ENCODE measurements around the gene VSIG2.
A peak's percentile ranks its signal among the peaks of the same experiment; 100 is the strongest.

VSIG2 gene

GRCh38 chr11:124742555-124742954 lies 9.5 kb downstream of the VSIG2 start:
- Histone ChIP-seq H4K20me1 (ENCODE audit: insufficient read depth) (no peaks in the 10 kb centered on the region), H3K9ac (no peak overlapping the region), H3K79me2 (ENCODE audit: insufficient read depth, low read depth) (no peaks in the 10 kb centered on the region), H3K27me3 (ENCODE audit: insufficient read depth, low read depth) (no peaks in the 10 kb centered on the region), H3K4me2 (no peak overlapping the region), H2AFZ (ENCODE audit: low read depth) (no peak overlapping the region), H3K36me3 (ENCODE audit: insufficient read depth) (no peaks in the 10 kb centered on the region), H3K27ac (no peak overlapping the region), H3K4me1 (ENCODE audit: low read depth, poor library complexity, severe bottlenecking) (no peaks in the 10 kb centered on the region), H3K4me3 (IDR thresholded peaks at IDR 0.05; ENCODE audit: insufficient read depth, low read depth, low read length) (no peak overlapping the region)
- no peak for TF ChIP-seq CTCF (conservative IDR thresholded peaks at IDR 0.05; ENCODE audit: low read depth, low read length)

GRCh38 chr11:124740277-124740882 lies 11.7 kb downstream of the VSIG2 start:
- no peaks in the 10 kb centered on the region for H3K4me1 ChIP-seq (ENCODE audit: low read depth, poor library complexity, severe bottlenecking)
- H3K4me2 ChIP-seq: peak overlapping the region; percentile 57; the same call in 1 of the 2 replicates
- peak; percentile 51 for TF ChIP-seq CTCF (conservative IDR thresholded peaks at IDR 0.05; ENCODE audit: low read depth, low read length)
- no peaks in the 10 kb centered on the region for H3K79me2 ChIP-seq (ENCODE audit: insufficient read depth, low read depth)
- no peak overlapping the region for H3K9ac ChIP-seq
- H3K27me3 ChIP-seq (ENCODE audit: insufficient read depth, low read depth): no peaks in the 10 kb centered on the region
- H4K20me1 ChIP-seq (ENCODE audit: insufficient read depth): no peaks in the 10 kb centered on the region
- no peak overlapping the region for H3K27ac ChIP-seq
- H3K4me3 ChIP-seq (IDR thresholded peaks at IDR 0.05; ENCODE audit: insufficient read depth, low read depth, low read length): no peak overlapping the region
- no peaks in the 10 kb centered on the region for H3K36me3 ChIP-seq (ENCODE audit: insufficient read depth)
- peak overlapping the region; percentile 66 for H2AFZ ChIP-seq (ENCODE audit: low read depth)

GRCh38 chr11:124739479-124740276 lies 12.4 kb downstream of the VSIG2 start, which contains the start of gene NRGN:
Gene NRGN, plus strand, starts transcription at chr11:124739942. Its CDS starts 143 bp downstream, at chr11:124740085.
- Histone ChIP-seq H3K27ac (no peak within 1 kb of the TSS), H3K4me1 (ENCODE audit: low read depth, poor library complexity, severe bottlenecking) (no peaks in the 10 kb centered on the region), H3K79me2 (ENCODE audit: insufficient read depth, low read depth) (no peaks in the 10 kb centered on the region), H3K4me2 (peak within 1 kb of the TSS; percentile 63), H3K36me3 (ENCODE audit: insufficient read depth) (no peaks in the 10 kb centered on the region), H4K20me1 (ENCODE audit: insufficient read depth) (no peaks in the 10 kb centered on the region), H3K27me3 (ENCODE audit: insufficient read depth, low read depth) (no peaks in the 10 kb centered on the region), H3K4me3 (IDR thresholded peaks at IDR 0.05; ENCODE audit: insufficient read depth, low read depth, low read length) (no peak within 1 kb of the TSS), H3K9ac (no peak within 1 kb of the TSS), H2AFZ (ENCODE audit: low read depth) (peak within 1 kb of the TSS; percentile 90)
- no peak for TF ChIP-seq CTCF (conservative IDR thresholded peaks at IDR 0.05; ENCODE audit: low read depth, low read length)

GRCh38 chr11:124738713-124739478 lies 13.2 kb downstream of the VSIG2 start:
- TF ChIP-seq CTCF (conservative IDR thresholded peaks at IDR 0.05; ENCODE audit: low read depth, low read length): no peak
- peak overlapping the region; percentile 90 for H2AFZ ChIP-seq (ENCODE audit: low read depth)
- H3K36me3 ChIP-seq (ENCODE audit: insufficient read depth): no peaks in the 10 kb centered on the region
- peak overlapping the region; percentile 63 for H3K4me2 ChIP-seq
- H3K4me3 ChIP-seq (IDR thresholded peaks at IDR 0.05; ENCODE audit: insufficient read depth, low read depth, low read length): no peak overlapping the region
- no peaks in the 10 kb centered on the region for H3K27me3 ChIP-seq (ENCODE audit: insufficient read depth, low read depth)
- H3K79me2 ChIP-seq (ENCODE audit: insufficient read depth, low read depth): no peaks in the 10 kb centered on the region
- no peak overlapping the region for H3K27ac ChIP-seq
- no peaks in the 10 kb centered on the region for H4K20me1 ChIP-seq (ENCODE audit: insufficient read depth)
- H3K4me1 ChIP-seq (ENCODE audit: low read depth, poor library complexity, severe bottlenecking): no peaks in the 10 kb centered on the region
- no peak overlapping the region for H3K9ac ChIP-seq

All from KMS-11 (cell line).